Upper lobe of left lung (tissue), 4 donors: Measurements from ENCODE around the gene MRFAP1.

ENCODE experiments used
- POLR2A ChIP-seq, 4 donors: fragments of 450-650 bp; IDR thresholded peaks; one replicate each; pipeline ENCODE4 v1.5.1; 2016 to 2017; ENCODE audit warnings: antibody characterized with exemption in 4 of 4, mild to moderate bottlenecking in 2 of 4
- POLR2AphosphoS5 ChIP-seq, 2 donors: sonication (generic); formaldehyde crosslinking; IDR thresholded peaks; one replicate each; pipeline ENCODE4 v1.5.1; 2017; ENCODE audit warnings: antibody characterized with exemption in 2 of 2
- TF ChIP-seq, protein P1 (sequence below), 6 experiments: fragments of 450-650 bp in 4 of 6; fragments of 200-600 bp in 2 of 6; sonication (generic) in 2 of 6; IDR thresholded peaks; one replicate each; pipeline ENCODE4 v1.5.1; 2016 to 2019; ENCODE audit warnings: antibody characterized with exemption in 6 of 6

DNA sequence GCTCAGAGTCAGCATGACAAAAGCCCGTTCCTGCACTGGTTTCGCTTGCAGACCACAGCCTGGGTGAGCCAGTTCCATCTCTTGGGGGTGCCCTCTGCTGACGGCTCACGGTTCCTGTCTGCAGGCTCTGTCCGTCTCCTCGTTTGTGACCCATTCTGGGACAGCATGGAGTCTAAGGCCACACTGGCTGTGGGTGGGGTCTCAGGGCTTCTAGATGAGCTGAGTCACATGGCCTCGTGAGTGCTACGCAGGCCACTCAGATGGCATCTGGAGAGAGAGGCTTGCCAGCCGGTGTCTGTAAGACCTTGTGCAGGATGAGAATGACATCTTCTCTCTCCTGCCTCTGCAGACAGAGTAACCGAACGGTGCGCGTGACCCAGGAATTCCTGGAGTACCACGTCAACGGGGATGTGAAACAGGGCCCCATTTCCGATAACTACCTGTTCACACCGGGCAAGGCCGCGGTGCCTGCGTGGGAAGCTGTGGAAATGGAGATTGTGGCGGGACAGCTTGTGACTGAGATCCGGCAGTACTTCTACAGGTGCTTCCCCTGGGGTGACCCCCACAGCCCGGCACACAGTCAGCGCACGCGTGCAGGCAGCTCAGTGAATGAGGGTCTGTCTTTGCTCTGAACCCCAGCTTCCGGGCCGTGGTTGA lies 31.6 kb upstream of the MRFAP1 start:
- TF ChIP-seq, protein P1, sequence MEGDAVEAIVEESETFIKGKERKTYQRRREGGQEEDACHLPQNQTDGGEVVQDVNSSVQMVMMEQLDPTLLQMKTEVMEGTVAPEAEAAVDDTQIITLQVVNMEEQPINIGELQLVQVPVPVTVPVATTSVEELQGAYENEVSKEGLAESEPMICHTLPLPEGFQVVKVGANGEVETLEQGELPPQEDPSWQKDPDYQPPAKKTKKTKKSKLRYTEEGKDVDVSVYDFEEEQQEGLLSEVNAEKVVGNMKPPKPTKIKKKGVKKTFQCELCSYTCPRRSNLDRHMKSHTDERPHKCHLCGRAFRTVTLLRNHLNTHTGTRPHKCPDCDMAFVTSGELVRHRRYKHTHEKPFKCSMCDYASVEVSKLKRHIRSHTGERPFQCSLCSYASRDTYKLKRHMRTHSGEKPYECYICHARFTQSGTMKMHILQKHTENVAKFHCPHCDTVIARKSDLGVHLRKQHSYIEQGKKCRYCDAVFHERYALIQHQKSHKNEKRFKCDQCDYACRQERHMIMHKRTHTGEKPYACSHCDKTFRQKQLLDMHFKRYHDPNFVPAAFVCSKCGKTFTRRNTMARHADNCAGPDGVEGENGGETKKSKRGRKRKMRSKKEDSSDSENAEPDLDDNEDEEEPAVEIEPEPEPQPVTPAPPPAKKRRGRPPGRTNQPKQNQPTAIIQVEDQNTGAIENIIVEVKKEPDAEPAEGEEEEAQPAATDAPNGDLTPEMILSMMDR (IDR thresholded peaks at IDR 0.05), result no peak
- TF ChIP-seq POLR2A (IDR thresholded peaks at IDR 0.05), result no peak
- no peak for TF ChIP-seq POLR2AphosphoS5 (IDR thresholded peaks at IDR 0.05)
